Prostate gland (tissue), 2 donors: ENCODE data around the gene ALPK3.

Source experiments
- POLR2A ChIP-seq: fragments of 450-650 bp; IDR thresholded peaks from one replicate; pipeline ENCODE4 v1.6.1; 2016; ENCODE audit warnings: antibody characterized with exemption, mild to moderate bottlenecking
- TF ChIP-seq, protein P1 (sequence below), 4 experiments: fragments of 200-600 bp in 2 of 4; fragments of 450-650 bp in 2 of 4; sonication (generic) in 2 of 4; IDR thresholded peaks; 1 replicate in 3 of 4; 2 replicates in 1 of 4; pipeline ENCODE4 v1.5.1; 2016 to 2019; ENCODE audit warnings: antibody characterized with exemption in 4 of 4, mild to moderate bottlenecking in 2 of 4, moderate library complexity in 2 of 4

- TF ChIP-seq, protein P1, sequence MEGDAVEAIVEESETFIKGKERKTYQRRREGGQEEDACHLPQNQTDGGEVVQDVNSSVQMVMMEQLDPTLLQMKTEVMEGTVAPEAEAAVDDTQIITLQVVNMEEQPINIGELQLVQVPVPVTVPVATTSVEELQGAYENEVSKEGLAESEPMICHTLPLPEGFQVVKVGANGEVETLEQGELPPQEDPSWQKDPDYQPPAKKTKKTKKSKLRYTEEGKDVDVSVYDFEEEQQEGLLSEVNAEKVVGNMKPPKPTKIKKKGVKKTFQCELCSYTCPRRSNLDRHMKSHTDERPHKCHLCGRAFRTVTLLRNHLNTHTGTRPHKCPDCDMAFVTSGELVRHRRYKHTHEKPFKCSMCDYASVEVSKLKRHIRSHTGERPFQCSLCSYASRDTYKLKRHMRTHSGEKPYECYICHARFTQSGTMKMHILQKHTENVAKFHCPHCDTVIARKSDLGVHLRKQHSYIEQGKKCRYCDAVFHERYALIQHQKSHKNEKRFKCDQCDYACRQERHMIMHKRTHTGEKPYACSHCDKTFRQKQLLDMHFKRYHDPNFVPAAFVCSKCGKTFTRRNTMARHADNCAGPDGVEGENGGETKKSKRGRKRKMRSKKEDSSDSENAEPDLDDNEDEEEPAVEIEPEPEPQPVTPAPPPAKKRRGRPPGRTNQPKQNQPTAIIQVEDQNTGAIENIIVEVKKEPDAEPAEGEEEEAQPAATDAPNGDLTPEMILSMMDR (IDR thresholded peaks at IDR 0.05): no peak
- no peak for TF ChIP-seq POLR2A
Observed at GRCh38 chr15:84819291-84819768, 2.2 kb downstream of the ALPK3 start.
